Hepatocyte (in vitro differentiated cells): ENCODE results near the gene SIM2. TPM values are rescaled to one million over a fixed set of nuclear protein-coding genes. Genes with fewer than 3 reads are reported as not detected.
A peak's percentile ranks its signal among the peaks of the same experiment; 100 is the strongest.

Experiments
- DNase-seq: peaks from one replicate; pipeline ENCODE4 v3.0.0-alpha.2; 2016; ENCODE audit warnings: low spot score
- H2AFZ ChIP-seq: fragments of 200-600 bp; sonication (generic); 2 replicates; pipeline ENCODE4 v1.6.0; 2016; ENCODE audit warnings: antibody characterized with exemption, mild to moderate bottlenecking
- H3K27ac ChIP-seq: fragments of 200-600 bp; sonication (generic); 2 replicates; pipeline ENCODE4 v1.5.1; 2016; ENCODE audit warnings: mild to moderate bottlenecking
- H3K27me3 ChIP-seq: fragments of 200-600 bp; sonication (generic); 2 replicates; pipeline ENCODE4 v1.6.1; 2016
- H3K36me3 ChIP-seq: fragments of 200-600 bp; sonication (generic); replicated peaks from 2 replicates; pipeline ENCODE4 v1.5.1; 2016; ENCODE audit warnings: low read depth; ENCODE audit not compliant: insufficient read depth
- H3K4me1 ChIP-seq: fragments of 200-600 bp; sonication (generic); 2 replicates; pipeline ENCODE4 v1.5.1; 2016; ENCODE audit warnings: mild to moderate bottlenecking, moderate library complexity; ENCODE audit not compliant: insufficient read depth
- H3K4me2 ChIP-seq: fragments of 200-600 bp; sonication (generic); 2 replicates; pipeline ENCODE4 v1.6.0; 2016
- H3K4me3 ChIP-seq: fragments of 200-600 bp; sonication (generic); 2 replicates; pipeline ENCODE4 v1.5.1; 2016; ENCODE audit warnings: mild to moderate bottlenecking
- H3K79me2 ChIP-seq: fragments of 200-600 bp; sonication (generic); 2 replicates; pipeline ENCODE4 v1.6.0; 2017; ENCODE audit warnings: mild to moderate bottlenecking
- H3K9me2 ChIP-seq: fragments of 200-600 bp; sonication (generic); replicated peaks from 2 replicates; pipeline ENCODE4 v1.6.0; 2017; ENCODE audit warnings: mild to moderate bottlenecking; ENCODE audit not compliant: insufficient read depth
- H3K9me3 ChIP-seq: fragments of 200-600 bp; sonication (generic); 2 replicates; pipeline ENCODE4 v1.5.1; 2016; ENCODE audit warnings: low read depth, mild to moderate bottlenecking
- H4K20me1 ChIP-seq: fragments of 200-600 bp; sonication (generic); 2 replicates; pipeline ENCODE4 v1.6.0; 2016; ENCODE audit warnings: mild to moderate bottlenecking; ENCODE audit not compliant: insufficient read depth, poor library complexity, severe bottlenecking
- CTCF ChIP-seq: fragments of 200-600 bp; sonication (generic); IDR thresholded peaks from 2 replicates; pipeline ENCODE4 v1.5.1; 2016; ENCODE audit warnings: antibody characterized with exemption, mild to moderate bottlenecking; ENCODE audit not compliant: poor library complexity
- EZH2 ChIP-seq: fragments of 200-600 bp; sonication (generic); IDR thresholded peaks from 2 replicates; pipeline ENCODE4 v1.6.1; 2016; ENCODE audit warnings: antibody characterized with exemption, mild to moderate bottlenecking, borderline replicate concordance
- EZH2phosphoT487 ChIP-seq: fragments of 200-600 bp; sonication (generic); IDR thresholded peaks from one replicate; pipeline ENCODE4 v1.6.1; 2018; ENCODE audit warnings: antibody characterized with exemption, mild to moderate bottlenecking, low read depth, moderate library complexity; ENCODE audit not compliant: unreplicated experiment, severe bottlenecking
- WGBS: methylation state at CpG from one replicate; pipeline ENCODE4 v1.1.6; 2016; ENCODE audit warnings: low lambda C conversion rate; ENCODE audit errors: missing lambda C conversion rate; 5-methylcytosine and 5-hydroxymethylcytosine counted together
- polyA plus RNA-seq: library from polyadenylated mRNA; unstranded; fragments of >200 nt; fragmentation: Nextera tagmentation; extraction: Ambion mirVana; gene quantifications from 2 replicates; pipeline ENCODE4 v1.2.1, GENCODE V29; 2016
- total RNA-seq: library from RNA; depleted of rRNA; stranded (reverse); fragments of >200 nt; gene quantifications from 2 replicates; pipeline ENCODE4 v1.2.3, GENCODE V29; 2014

Gene SIM2
- 0.20 and 0.76 TPM in 2 replicates for total RNA-seq
- polyA plus RNA-seq, result 0.13 and 0.35 TPM in 2 replicates

DNA sequence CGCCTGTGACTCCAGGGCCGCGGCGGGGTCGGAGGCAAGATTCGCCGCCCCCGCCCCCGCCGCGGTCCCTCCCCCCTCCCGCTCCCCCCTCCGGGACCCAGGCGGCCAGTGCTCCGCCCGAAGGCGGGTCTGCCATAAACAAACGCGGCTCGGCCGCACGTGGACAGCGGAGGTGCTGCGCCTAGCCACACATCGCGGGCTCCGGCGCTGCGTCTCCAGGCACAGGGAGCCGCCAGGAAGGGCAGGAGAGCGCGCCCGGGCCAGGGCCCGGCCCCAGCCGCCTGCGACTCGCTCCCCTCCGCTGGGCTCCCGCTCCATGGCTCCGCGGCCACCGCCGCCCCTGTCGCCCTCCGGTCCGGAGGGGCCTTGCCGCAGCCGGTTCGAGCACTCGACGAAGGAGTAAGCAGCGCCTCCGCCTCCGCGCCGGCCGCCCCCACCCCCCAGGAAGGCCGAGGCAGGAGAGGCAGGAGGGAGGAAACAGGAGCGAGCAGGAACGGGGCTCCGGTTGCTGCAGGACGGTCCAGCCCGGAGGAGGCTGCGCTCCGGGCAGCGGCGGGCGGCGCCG is at the start of gene SIM2:
Gene SIM2, plus strand, starts transcription at position 135 of the 565 bp plus-strand sequence. CDS start 632 bp downstream, outside the sequence.
- WGBS, result under 1% methylated on average over 40 of the region's 70 CpGs
- no peak within 1 kb of the TSS for H3K4me3 ChIP-seq
- no peaks in the 10 kb centered on the region for H3K9me2 ChIP-seq
- H4K20me1 ChIP-seq, result no peaks in the 10 kb centered on the region
- H3K4me2 ChIP-seq, result peak within 1 kb of the TSS; percentile 89
- H3K36me3 ChIP-seq, result no peaks in the 10 kb centered on the region
- peaks cover 98% of the 10 kb centered on the region for H3K27me3 ChIP-seq
- no peak for DNase-seq
- H3K27ac ChIP-seq, result no peak within 1 kb of the TSS
- peaks cover 26% of the 10 kb centered on the region for H3K4me1 ChIP-seq
- TF ChIP-seq EZH2 (peak; percentile 94), CTCF (no peak), EZH2phosphoT487 (peak; percentile 81)
- no peaks in the 10 kb centered on the region for H3K79me2 ChIP-seq
- peak within 1 kb of the TSS; percentile 68 for H2AFZ ChIP-seq
- H3K9me3 ChIP-seq, result no peaks in the 10 kb centered on the region

GRCh38 chr21:36654324-36654723 is 44.6 kb upstream of the SIM2 start:
- Histone ChIP-seq H3K4me3 (no peak overlapping the region), H3K4me2 (no peak overlapping the region), H3K36me3 (no peaks in the 10 kb centered on the region), H3K4me1 (no peaks in the 10 kb centered on the region), H3K27me3 (no peaks in the 10 kb centered on the region), H3K27ac (no peak overlapping the region), H4K20me1 (no peaks in the 10 kb centered on the region), H3K79me2 (no peaks in the 10 kb centered on the region), H3K9me3 (no peaks in the 10 kb centered on the region), H2AFZ (no peak overlapping the region), H3K9me2 (no peaks in the 10 kb centered on the region)
- TF ChIP-seq EZH2, result no peak
- TF ChIP-seq CTCF, result no peak
- no peak for TF ChIP-seq EZH2phosphoT487
- DNase-seq, result no peak
- WGBS, result 91% methylated on average over 17 of the region's 17 CpGs

- Histone ChIP-seq H3K9me2 (no peaks in the 10 kb centered on the region), H3K27me3 (no peaks in the 10 kb centered on the region), H3K4me3 (no peak overlapping the region), H3K9me3 (no peaks in the 10 kb centered on the region), H3K79me2 (no peaks in the 10 kb centered on the region), H3K27ac (no peak overlapping the region), H4K20me1 (no peaks in the 10 kb centered on the region), H3K4me1 (no peaks in the 10 kb centered on the region), H2AFZ (no peak overlapping the region), H3K4me2 (no peak overlapping the region), H3K36me3 (no peaks in the 10 kb centered on the region)
- 90% methylated on average over 10 of the region's 10 CpGs for WGBS
- TF ChIP-seq EZH2phosphoT487 (no peak), EZH2 (no peak), CTCF (no peak)
- DNase-seq, result no peak
Observed at GRCh38 chr21:36654796-36655325, 44.1 kb upstream of the SIM2 start.
